Measurements from ENCODE around the gene CAD. TPM values are rescaled to one million over a fixed set of nuclear protein-coding genes. Genes with fewer than 3 reads are reported as not detected.

The CAD gene
- total and polyA plus RNA-seq, 2 donors (not counting 3 experiments of a cell fraction or from before 2014, with no cell fraction given) = 60.3 to 91.4 TPM

DNA sequence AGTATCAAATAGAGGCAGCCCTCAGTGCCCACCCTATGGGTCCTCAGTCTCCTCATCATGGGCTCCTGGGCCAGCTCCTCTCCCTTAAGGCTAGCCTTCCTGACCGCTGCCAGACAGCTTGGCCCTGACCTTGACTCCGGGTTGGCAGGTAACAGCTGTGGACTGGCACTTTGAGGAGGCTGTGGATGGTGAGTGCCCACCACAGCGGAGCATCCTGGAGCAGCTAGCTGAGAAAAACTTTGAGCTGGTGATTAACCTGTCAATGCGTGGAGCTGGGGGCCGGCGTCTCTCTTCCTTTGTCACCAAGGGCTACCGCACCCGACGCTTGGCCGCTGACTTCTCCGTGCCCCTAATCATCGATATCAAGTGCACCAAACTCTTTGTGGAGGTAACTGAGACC, 19.0 kb downstream of the CAD start:
- Histone ChIP-seq H3K79me2 (ENCODE audit: control insufficient read depth, insufficient read depth, low read length) (no peaks in the 10 kb centered on the region), H3K4me1 (ENCODE audit: control insufficient read depth, extremely low read depth, insufficient read depth, low read length) (no peaks in the 10 kb centered on the region), H3K36me3 (ENCODE audit: control insufficient read depth in 2 of 2, extremely low read depth in 1 of 2, insufficient read depth in 2 of 2, low read length in 2 of 2) (peaks cover 30 to 84% of the 10 kb centered on the region in 2 experiments), H3K9ac (replicated peaks; ENCODE audit: extremely low read depth, insufficient read depth, low read length) (no peak overlapping the region), H4K20me1 (replicated peaks; ENCODE audit: control insufficient read depth, extremely low read depth, insufficient read depth, low read length) (no peaks in the 10 kb centered on the region), H3K4me2 (ENCODE audit: insufficient read depth, low read length) (no peak overlapping the region), H3K9me1 (replicated peaks; ENCODE audit: control insufficient read depth, extremely low read depth, insufficient read depth, low read length) (no peaks in the 10 kb centered on the region), H2AFZ (ENCODE audit: low read depth, low read length) (no peak overlapping the region), H3K4me3 (replicated peaks in 1 of 3; ENCODE audit: insufficient read depth in 1 of 3, low read depth in 1 of 3, low read length in 3 of 3) (no peak overlapping the region), H3K9me3 (replicated peaks; ENCODE audit: control insufficient read depth, insufficient read depth, low read length) (no peaks in the 10 kb centered on the region), H3K27me3 (ENCODE audit: control insufficient read depth in 2 of 2, insufficient read depth in 2 of 2, low read length in 2 of 2) (no peaks in the 10 kb centered on the region), H3K27ac (ENCODE audit: insufficient read depth, low read depth, low read length) (no peak overlapping the region)
- FAIRE-seq (no peak), DNase-seq (ENCODE audit: low read depth, low spot score) (no peak)
- intact Hi-C loops (cut with micrococcal nuclease) = no loop called here
- BruUV-seq (replicated peaks) = no TSS peak
- TF ChIP-seq GATA2 (IDR thresholded peaks at IDR 0.05; ENCODE audit: insufficient read depth, insufficient read length, low read depth, low read length) = no peak
- ChIA-PET POLR2A (no interaction called here), CTCF (interaction anchor here (1.1 to 3.0 kb wide), 2 partner anchors 44 to 48 kb away, joined by 3 to 9 read pairs; no protein-coding TSS in a partner anchor)
- dilution Hi-C loops (cut with MboI; ENCODE audit: extremely low pct_ligation_motif_present, low sequenced_read_pairs) = no loop called here

DNA sequence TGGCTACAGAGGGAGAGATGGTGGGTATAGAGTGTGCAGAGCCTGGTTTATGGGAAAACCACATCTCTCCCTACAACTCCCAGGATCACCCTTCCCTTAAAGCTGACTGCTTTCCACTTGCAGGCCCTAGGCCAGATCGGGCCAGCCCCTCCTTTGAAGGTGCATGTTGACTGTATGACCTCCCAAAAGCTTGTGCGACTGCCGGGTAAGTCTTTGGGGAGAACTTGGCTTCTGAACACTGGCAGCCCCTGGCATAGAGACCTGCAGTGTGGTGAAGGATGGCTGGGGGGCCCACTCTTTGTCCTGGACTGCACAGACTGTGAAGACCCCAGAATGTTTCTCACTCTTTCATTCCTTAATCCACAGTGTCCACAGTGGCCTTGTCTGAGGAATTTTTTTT, 19.5 kb downstream of the CAD start:
- dilution Hi-C loops (cut with MboI; ENCODE audit: extremely low pct_ligation_motif_present, low sequenced_read_pairs) = no loop called here
- Histone ChIP-seq H3K27ac (ENCODE audit: insufficient read depth, low read depth, low read length) (no peak overlapping the region), H4K20me1 (replicated peaks; ENCODE audit: control insufficient read depth, extremely low read depth, insufficient read depth, low read length) (no peaks in the 10 kb centered on the region), H3K36me3 (ENCODE audit: control insufficient read depth in 2 of 2, extremely low read depth in 1 of 2, insufficient read depth in 2 of 2, low read length in 2 of 2) (peaks cover 32 to 85% of the 10 kb centered on the region in 2 experiments), H3K9me1 (replicated peaks; ENCODE audit: control insufficient read depth, extremely low read depth, insufficient read depth, low read length) (no peaks in the 10 kb centered on the region), H3K4me3 (replicated peaks in 1 of 3; ENCODE audit: insufficient read depth in 1 of 3, low read depth in 1 of 3, low read length in 3 of 3) (no peak overlapping the region), H3K27me3 (ENCODE audit: control insufficient read depth in 2 of 2, insufficient read depth in 2 of 2, low read length in 2 of 2) (no peaks in the 10 kb centered on the region), H3K4me2 (ENCODE audit: insufficient read depth, low read length) (no peak overlapping the region), H2AFZ (ENCODE audit: low read depth, low read length) (no peak overlapping the region), H3K79me2 (ENCODE audit: control insufficient read depth, insufficient read depth, low read length) (no peaks in the 10 kb centered on the region), H3K4me1 (ENCODE audit: control insufficient read depth, extremely low read depth, insufficient read depth, low read length) (no peaks in the 10 kb centered on the region), H3K9me3 (replicated peaks; ENCODE audit: control insufficient read depth, insufficient read depth, low read length) (no peaks in the 10 kb centered on the region), H3K9ac (replicated peaks; ENCODE audit: extremely low read depth, insufficient read depth, low read length) (no peak overlapping the region)
- TF ChIP-seq POLR2A (IDR thresholded peaks at IDR 0.05; ENCODE audit: low read depth, low read length) = no peak
- no peak for TF ChIP-seq JUN (IDR thresholded peaks at IDR 0.05; ENCODE audit: borderline replicate concordance, insufficient read depth, insufficient read length, low read depth)
- no peak for TF ChIP-seq MAX (IDR thresholded peaks at IDR 0.05; ENCODE audit: insufficient read depth, insufficient read length)
- no peak for TF ChIP-seq FOS (IDR thresholded peaks at IDR 0.05; ENCODE audit: borderline replicate concordance, insufficient read depth, low read length)
- TF ChIP-seq, protein P1, sequence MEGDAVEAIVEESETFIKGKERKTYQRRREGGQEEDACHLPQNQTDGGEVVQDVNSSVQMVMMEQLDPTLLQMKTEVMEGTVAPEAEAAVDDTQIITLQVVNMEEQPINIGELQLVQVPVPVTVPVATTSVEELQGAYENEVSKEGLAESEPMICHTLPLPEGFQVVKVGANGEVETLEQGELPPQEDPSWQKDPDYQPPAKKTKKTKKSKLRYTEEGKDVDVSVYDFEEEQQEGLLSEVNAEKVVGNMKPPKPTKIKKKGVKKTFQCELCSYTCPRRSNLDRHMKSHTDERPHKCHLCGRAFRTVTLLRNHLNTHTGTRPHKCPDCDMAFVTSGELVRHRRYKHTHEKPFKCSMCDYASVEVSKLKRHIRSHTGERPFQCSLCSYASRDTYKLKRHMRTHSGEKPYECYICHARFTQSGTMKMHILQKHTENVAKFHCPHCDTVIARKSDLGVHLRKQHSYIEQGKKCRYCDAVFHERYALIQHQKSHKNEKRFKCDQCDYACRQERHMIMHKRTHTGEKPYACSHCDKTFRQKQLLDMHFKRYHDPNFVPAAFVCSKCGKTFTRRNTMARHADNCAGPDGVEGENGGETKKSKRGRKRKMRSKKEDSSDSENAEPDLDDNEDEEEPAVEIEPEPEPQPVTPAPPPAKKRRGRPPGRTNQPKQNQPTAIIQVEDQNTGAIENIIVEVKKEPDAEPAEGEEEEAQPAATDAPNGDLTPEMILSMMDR (IDR thresholded peaks at IDR 0.05; ENCODE audit: extremely low read depth in 1 of 2, insufficient read depth in 1 of 2, low read depth in 1 of 2, low read length in 2 of 2) = no peak
- TF ChIP-seq MYC (IDR thresholded peaks at IDR 0.05; ENCODE audit: low read depth, low read length) = no peak
- no peak for TF ChIP-seq GATA2 (IDR thresholded peaks at IDR 0.05; ENCODE audit: insufficient read depth, insufficient read length, low read depth, low read length)
- no peak for TF ChIP-seq EZH2 (IDR thresholded peaks at IDR 0.05; ENCODE audit: borderline replicate concordance, low read depth, low read length, severe bottlenecking)
- TF ChIP-seq POLR2AphosphoS5 (IDR thresholded peaks at IDR 0.05; ENCODE audit: insufficient read depth, low read depth, low read length) = no peak
- ChIA-PET CTCF (interaction anchor here (3.0 kb wide), 1 partner anchor 44 kb away, joined by 9 read pairs; no protein-coding TSS in a partner anchor), POLR2A (interaction anchor here (0.5 kb wide), 1 partner anchor 10 kb away, joined by 4 read pairs; no protein-coding TSS in a partner anchor)
- FAIRE-seq (no peak), DNase-seq (ENCODE audit: low read depth, low spot score) (no peak)
- intact Hi-C loops (cut with micrococcal nuclease) = no loop called here
- no TSS peak for BruUV-seq (replicated peaks)
